ENCODE data around the gene CTDSP2. TPM values are rescaled to one million over a fixed set of nuclear protein-coding genes. Genes with fewer than 3 reads are reported as not detected.
"Not testable (repeated sequence)": the region's sequence is repeated elsewhere in the genome, so short reads cannot be mapped to it uniquely, and the experiment has no call there.

The CTDSP2 gene
- total RNA-seq, 6 donors from 2014 or later = 153 to 226 (median 175) TPM

DNA sequence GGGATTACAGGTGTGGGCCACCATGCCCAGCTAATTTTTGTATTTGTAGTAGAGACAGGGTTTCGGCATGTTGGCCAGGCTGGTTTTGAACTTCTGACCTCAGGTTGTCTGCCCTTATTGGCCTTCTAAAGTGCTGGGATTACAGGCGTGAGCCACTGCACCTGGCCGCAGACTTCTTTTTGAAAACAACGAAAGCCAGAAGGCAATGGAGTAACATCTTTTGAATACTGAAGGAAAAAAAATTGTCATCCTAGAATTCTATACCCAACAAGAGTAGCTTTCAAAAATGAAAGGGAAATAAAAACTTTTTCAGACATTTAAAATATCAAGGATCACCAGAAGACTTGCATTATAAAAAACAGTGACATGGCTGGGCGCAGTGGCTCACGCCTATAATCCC lies 38.7 kb upstream of the CTDSP2 start:
- TF ChIP-seq POLR2AphosphoS5 (IDR thresholded peaks at IDR 0.05) (no peak), EP300 (IDR thresholded peaks at IDR 0.05) (no peak)
- TF ChIP-seq, protein P1, sequence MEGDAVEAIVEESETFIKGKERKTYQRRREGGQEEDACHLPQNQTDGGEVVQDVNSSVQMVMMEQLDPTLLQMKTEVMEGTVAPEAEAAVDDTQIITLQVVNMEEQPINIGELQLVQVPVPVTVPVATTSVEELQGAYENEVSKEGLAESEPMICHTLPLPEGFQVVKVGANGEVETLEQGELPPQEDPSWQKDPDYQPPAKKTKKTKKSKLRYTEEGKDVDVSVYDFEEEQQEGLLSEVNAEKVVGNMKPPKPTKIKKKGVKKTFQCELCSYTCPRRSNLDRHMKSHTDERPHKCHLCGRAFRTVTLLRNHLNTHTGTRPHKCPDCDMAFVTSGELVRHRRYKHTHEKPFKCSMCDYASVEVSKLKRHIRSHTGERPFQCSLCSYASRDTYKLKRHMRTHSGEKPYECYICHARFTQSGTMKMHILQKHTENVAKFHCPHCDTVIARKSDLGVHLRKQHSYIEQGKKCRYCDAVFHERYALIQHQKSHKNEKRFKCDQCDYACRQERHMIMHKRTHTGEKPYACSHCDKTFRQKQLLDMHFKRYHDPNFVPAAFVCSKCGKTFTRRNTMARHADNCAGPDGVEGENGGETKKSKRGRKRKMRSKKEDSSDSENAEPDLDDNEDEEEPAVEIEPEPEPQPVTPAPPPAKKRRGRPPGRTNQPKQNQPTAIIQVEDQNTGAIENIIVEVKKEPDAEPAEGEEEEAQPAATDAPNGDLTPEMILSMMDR (IDR thresholded peaks at IDR 0.05) = no peak
- Histone ChIP-seq H3K27me3 (no peaks in the 10 kb centered on the region), H3K36me3 (no peaks in the 10 kb centered on the region), H3K9me3 (peaks cover 0 to 5% (median 0%) of the 10 kb centered on the region in 4 donors), H3K27ac (no peak overlapping the region), H3K4me1 (peaks cover 25 to 38% (median 31%) of the 10 kb centered on the region in 4 donors), H3K4me3 (no peak overlapping the region)
- ATAC-seq (ENCODE audit: low FRiP score in 2 of 2) (no peak), DNase-seq (no peak)
- WGBS, 2 donors = 99% methylated on average over 6 of the region's 6 CpGs

GRCh38 chr12:57883700-57884099 lies 37.2 kb upstream of the CTDSP2 start:
- no peak for TF ChIP-seq POLR2A (IDR thresholded peaks at IDR 0.05)
- TF ChIP-seq EP300 (IDR thresholded peaks at IDR 0.05) = no peak
- TF ChIP-seq POLR2AphosphoS5 (IDR thresholded peaks at IDR 0.05) = no peak
- TF ChIP-seq, protein P1 (IDR thresholded peaks at IDR 0.05) = no peak
- DNase-seq = no peak
- peaks cover 12 to 23% (median 17%) of the 10 kb centered on the region in 4 donors for H3K4me1 ChIP-seq
- H3K36me3 ChIP-seq = no peaks in the 10 kb centered on the region
- no peak overlapping the region for H3K4me3 ChIP-seq
- H3K9me3 ChIP-seq = peaks cover 0 to 5% (median 0%) of the 10 kb centered on the region in 4 donors
- no peak for ATAC-seq (ENCODE audit: low FRiP score in 2 of 2)
- H3K27ac ChIP-seq = no peak overlapping the region
- no peaks in the 10 kb centered on the region for H3K27me3 ChIP-seq

DNA sequence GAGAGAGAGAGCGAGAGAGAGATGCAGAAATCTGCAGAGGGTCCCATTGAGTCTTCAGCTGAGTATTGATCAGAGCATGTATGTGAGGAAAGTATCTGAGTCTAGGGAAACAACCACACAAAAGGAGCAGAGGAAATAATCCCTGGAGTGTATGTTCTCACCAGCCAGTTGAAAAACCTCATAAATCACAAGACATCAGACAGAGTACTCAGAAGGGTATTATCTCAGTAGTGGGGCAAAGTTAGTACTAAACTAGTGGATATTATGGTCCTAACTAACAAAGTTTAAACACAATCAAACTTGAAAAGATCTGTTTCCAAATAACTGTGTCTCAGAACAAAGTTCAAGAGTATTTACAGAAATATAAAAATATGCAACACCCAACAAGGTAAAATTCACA lies 36.5 kb upstream of the CTDSP2 start:
- no peak overlapping the region for H3K4me3 ChIP-seq
- H3K36me3 ChIP-seq = no peaks in the 10 kb centered on the region
- H3K27me3 ChIP-seq = no peaks in the 10 kb centered on the region
- ATAC-seq (ENCODE audit: low FRiP score in 2 of 2) (no peak), DNase-seq (no peak)
- no peak overlapping the region for H3K27ac ChIP-seq
- H3K9me3 ChIP-seq = peaks cover 0 to 5% (median 0%) of the 10 kb centered on the region in 4 donors
- H3K4me1 ChIP-seq = peaks cover 6 to 17% (median 11%) of the 10 kb centered on the region in 4 donors
- TF ChIP-seq, protein P1 (IDR thresholded peaks at IDR 0.05) = no peak
- TF ChIP-seq EP300 (IDR thresholded peaks at IDR 0.05) (no peak), POLR2AphosphoS5 (IDR thresholded peaks at IDR 0.05) (no peak)
- 88 to 89% methylated on average over 1 of the region's 1 CpG for WGBS, 2 donors

DNA sequence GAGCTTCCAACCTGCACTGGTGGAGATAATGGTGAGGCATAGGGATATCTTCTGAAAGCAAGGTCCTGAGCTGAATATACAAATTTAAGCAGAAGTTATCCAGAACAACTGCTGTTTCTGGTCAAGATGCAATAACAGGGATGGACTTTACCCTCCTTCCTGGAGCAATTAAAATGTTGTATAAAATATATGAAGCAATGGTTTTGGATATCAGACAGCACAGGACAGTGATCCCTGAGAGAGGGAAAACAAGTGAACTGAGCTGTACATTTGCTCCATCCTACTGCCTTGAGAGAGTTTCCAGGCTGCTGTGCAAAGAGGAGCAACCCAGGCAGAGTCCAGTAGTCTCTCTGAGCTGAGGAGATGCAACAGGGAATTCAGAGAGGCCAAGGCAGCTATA lies 36.0 kb upstream of the CTDSP2 start:
- Histone ChIP-seq H3K4me1 (peaks cover 1 to 12% (median 7%) of the 10 kb centered on the region in 4 donors), H3K9me3 (peaks cover 0 to 5% (median 0%) of the 10 kb centered on the region in 4 donors), H3K36me3 (no peaks in the 10 kb centered on the region), H3K27me3 (no peaks in the 10 kb centered on the region), H3K27ac (no peak overlapping the region), H3K4me3 (no peak overlapping the region)
- no peak for DNase-seq
- no peak for ATAC-seq (ENCODE audit: low FRiP score in 2 of 2)
- TF ChIP-seq POLR2A (IDR thresholded peaks at IDR 0.05) (no peak), POLR2AphosphoS5 (IDR thresholded peaks at IDR 0.05) (no peak), EP300 (IDR thresholded peaks at IDR 0.05) (no peak)
- TF ChIP-seq, protein P1 (IDR thresholded peaks at IDR 0.05) = no peak

GRCh38 chr12:57881475-57881874 lies 34.9 kb upstream of the CTDSP2 start:
- DNase-seq = no peak
- peaks cover 0 to 5% (median 0%) of the 10 kb centered on the region in 4 donors for H3K9me3 ChIP-seq
- no peaks in the 10 kb centered on the region for H3K27me3 ChIP-seq
- no peak for ATAC-seq (ENCODE audit: low FRiP score in 2 of 2)
- H3K27ac ChIP-seq = no peak overlapping the region
- H3K4me1 ChIP-seq = peaks cover 0 to 3% (median 0%) of the 10 kb centered on the region in 4 donors
- no peak for TF ChIP-seq POLR2AphosphoS5 (IDR thresholded peaks at IDR 0.05)
- no peak for TF ChIP-seq EP300 (IDR thresholded peaks at IDR 0.05)
- TF ChIP-seq POLR2A (IDR thresholded peaks at IDR 0.05) = no peak
- TF ChIP-seq, protein P1 (IDR thresholded peaks at IDR 0.05) = no peak
- H3K36me3 ChIP-seq = no peaks in the 10 kb centered on the region
- no peak overlapping the region for H3K4me3 ChIP-seq

DNA sequence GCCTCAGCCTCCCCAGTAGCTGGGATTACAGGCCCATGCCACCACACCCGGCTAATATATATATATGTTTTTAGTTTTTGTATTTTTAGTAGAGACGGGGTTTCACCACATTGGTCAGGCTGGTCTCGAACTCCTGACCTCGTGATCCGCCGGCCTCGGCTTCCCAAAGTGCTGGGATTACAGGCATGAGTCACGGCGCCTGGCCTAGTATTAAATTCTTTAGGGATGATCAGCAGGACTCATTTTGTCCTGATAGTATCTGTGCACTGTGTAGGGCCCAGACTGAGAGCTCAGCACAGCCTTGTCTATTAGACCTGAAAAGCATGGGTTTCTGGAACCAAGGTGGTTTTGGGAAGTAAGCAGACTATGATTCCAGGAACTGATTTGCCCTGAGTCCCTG lies 34.5 kb upstream of the CTDSP2 start:
- H3K4me1 ChIP-seq; H3K4me3 ChIP-seq; H3K9me3 ChIP-seq; H3K36me3 ChIP-seq; H3K27me3 ChIP-seq; ATAC-seq (ENCODE audit: low FRiP score in 2 of 2); H3K27ac ChIP-seq; DNase-seq: not testable (repeated sequence)
- 95 to 96% methylated on average over 9 of the region's 9 CpGs for WGBS, 2 donors

Measured in upper lobe of left lung (tissue), 6 donors.